Stomach (tissue), 9 donors: ENCODE results near the gene CIAO3. TPM values are rescaled to one million over a fixed set of nuclear protein-coding genes. Genes with fewer than 3 reads are reported as not detected.

ENCODE experiments used
- DNase-seq, 2 donors: peaks; one replicate each; pipeline versions ENCODE4 v3.0.0 to v3.0.0-alpha.2; 2013 to 2019
- H3K27ac ChIP-seq, 5 donors: fragments of 200-600 bp in 4 of 5; sonication (generic) in 4 of 5; one replicate each; pipeline ENCODE4 v1.5.1; 2013 to 2019; ENCODE audit warnings: mild to moderate bottlenecking in 1 of 5, moderate library complexity in 1 of 5
- H3K27me3 ChIP-seq, 3 donors: fragments of 200-600 bp; sonication (generic); one replicate each; pipeline ENCODE4 v1.5.1; 2017 to 2019; ENCODE audit warnings: mixed run types in 1 of 3
- H3K36me3 ChIP-seq, 4 donors: fragments of 200-600 bp; sonication (generic); 1 replicate in 3 of 4; 2 replicates in 1 of 4; pipeline ENCODE4 v1.5.1; 2016 to 2019
- H3K4me1 ChIP-seq, 4 donors: fragments of 200-600 bp; sonication (generic); one replicate each; pipeline ENCODE4 v1.5.1; 2016 to 2019
- H3K4me3 ChIP-seq, 4 donors: fragments of 200-600 bp; sonication (generic) in 3 of 4; one replicate each; pipeline ENCODE4 v1.5.1; 2016 to 2019; ENCODE audit warnings: mild to moderate bottlenecking in 1 of 4
- H3K9me3 ChIP-seq, 4 donors: fragments of 200-600 bp; sonication (generic); one replicate each; pipeline ENCODE4 v1.5.1; 2016 to 2019
- EP300 ChIP-seq: sonication (generic); formaldehyde crosslinking; IDR thresholded peaks from one replicate; pipeline ENCODE4 v1.6.1; 2017; ENCODE audit warnings: antibody characterized with exemption
- POLR2A ChIP-seq, 4 donors: fragments of 450-650 bp; IDR thresholded peaks; one replicate each; pipeline ENCODE4 v1.6.1; 2016; ENCODE audit warnings: antibody characterized with exemption in 4 of 4, control low read depth in 2 of 4, mild to moderate bottlenecking in 1 of 4, moderate library complexity in 1 of 4
- POLR2AphosphoS5 ChIP-seq, 3 donors: sonication (generic); formaldehyde crosslinking; IDR thresholded peaks; one replicate each; pipeline ENCODE4 v1.6.1; 2016; ENCODE audit warnings: antibody characterized with exemption in 3 of 3
- WGBS, 5 donors: extraction: QIAGEN DNeasy Blood & Tissue Kit in 3 of 5; methylation state at CpG; one replicate each; pipeline versions ENCODE4 v1.1.5 to v1.1.7; 2013 to 2018; 5-methylcytosine and 5-hydroxymethylcytosine counted together
- intact Hi-C: fragments of 100-400 bp; cut with DNase I; formaldehyde crosslinking; loops from one replicate; pipeline ENCODE4 v1.15.1; 2023; ENCODE audit warnings: low total_unique reads
- polyA plus RNA-seq, 3 donors: library from polyadenylated mRNA; stranded (reverse); fragments of 200-250 nt; gene quantifications; one replicate each; pipeline ENCODE4 v1.2.3, GENCODE V29; 2013
- total RNA-seq, 5 donors: library from RNA; depleted of rRNA; stranded (reverse); fragments of >200 nt; gene quantifications; one replicate each; pipeline versions ENCODE4 v1.1.0 to v1.2.3, GENCODE V29; 2014 to 2016
- TF ChIP-seq, protein P1 (sequence below), 7 experiments: fragments of 450-650 bp in 4 of 7; fragments of 200-600 bp in 3 of 7; sonication (generic) in 3 of 7; IDR thresholded peaks; one replicate each; pipeline ENCODE4 v1.5.1; 2016 to 2019; ENCODE audit warnings: antibody characterized with exemption in 7 of 7, control low read depth in 2 of 7, mild to moderate bottlenecking in 1 of 7
- donor health status: healthy with polysubstance abuse.
- donor health status: Bipolar disorder and iron deficiency.
- donor health status: healthy.

Gene CIAO3
- total and polyA plus RNA-seq, 8 donors: 22.8 to 145 (median 49.6) TPM

GRCh38 chr16:722835-723633 lies 17.8 kb downstream of the CIAO3 start:
- H3K27ac ChIP-seq: no peak overlapping the region
- H3K27me3 ChIP-seq: peaks cover 0 to 38% (median 16%) of the 10 kb centered on the region in 3 donors
- no peak for DNase-seq
- no peaks in the 10 kb centered on the region for H3K9me3 ChIP-seq
- WGBS, 5 donors: 84 to 94% (median 91%) methylated on average over 10 to 24 of the region's 24 CpGs
- TF ChIP-seq EP300 (no peak), POLR2A (IDR thresholded peaks at IDR 0.05) (no peak)
- peaks cover 0 to 8% (median 0%) of the 10 kb centered on the region in 4 donors for H3K36me3 ChIP-seq
- no peak overlapping the region for H3K4me3 ChIP-seq
- peaks cover 39 to 65% (median 62%) of the 10 kb centered on the region in 4 donors for H3K4me1 ChIP-seq
- intact Hi-C loops: no loop called here

- intact Hi-C loops: no loop called here
- H3K4me3 ChIP-seq: peak overlapping the region; percentile 63 to 88 (median 80)
- peaks cover 0 to 13% (median 0%) of the 10 kb centered on the region in 4 donors for H3K36me3 ChIP-seq
- H3K4me1 ChIP-seq: peaks cover 28 to 57% (median 55%) of the 10 kb centered on the region in 4 donors
- WGBS, 5 donors: 82 to 88% (median 85%) methylated on average over 22 to 51 of the region's 51 CpGs
- H3K27ac ChIP-seq: peak overlapping the region; percentile 88 to 94 (median 90)
- no peak for DNase-seq
- no peaks in the 10 kb centered on the region for H3K9me3 ChIP-seq
- H3K27me3 ChIP-seq: peaks cover 0 to 37% (median 5%) of the 10 kb centered on the region in 3 donors
- TF ChIP-seq POLR2AphosphoS5 (IDR thresholded peaks at IDR 0.05): no peak
- no peak for TF ChIP-seq EP300
- TF ChIP-seq POLR2A (IDR thresholded peaks at IDR 0.05): no peak
- TF ChIP-seq, protein P1, sequence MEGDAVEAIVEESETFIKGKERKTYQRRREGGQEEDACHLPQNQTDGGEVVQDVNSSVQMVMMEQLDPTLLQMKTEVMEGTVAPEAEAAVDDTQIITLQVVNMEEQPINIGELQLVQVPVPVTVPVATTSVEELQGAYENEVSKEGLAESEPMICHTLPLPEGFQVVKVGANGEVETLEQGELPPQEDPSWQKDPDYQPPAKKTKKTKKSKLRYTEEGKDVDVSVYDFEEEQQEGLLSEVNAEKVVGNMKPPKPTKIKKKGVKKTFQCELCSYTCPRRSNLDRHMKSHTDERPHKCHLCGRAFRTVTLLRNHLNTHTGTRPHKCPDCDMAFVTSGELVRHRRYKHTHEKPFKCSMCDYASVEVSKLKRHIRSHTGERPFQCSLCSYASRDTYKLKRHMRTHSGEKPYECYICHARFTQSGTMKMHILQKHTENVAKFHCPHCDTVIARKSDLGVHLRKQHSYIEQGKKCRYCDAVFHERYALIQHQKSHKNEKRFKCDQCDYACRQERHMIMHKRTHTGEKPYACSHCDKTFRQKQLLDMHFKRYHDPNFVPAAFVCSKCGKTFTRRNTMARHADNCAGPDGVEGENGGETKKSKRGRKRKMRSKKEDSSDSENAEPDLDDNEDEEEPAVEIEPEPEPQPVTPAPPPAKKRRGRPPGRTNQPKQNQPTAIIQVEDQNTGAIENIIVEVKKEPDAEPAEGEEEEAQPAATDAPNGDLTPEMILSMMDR (IDR thresholded peaks at IDR 0.05): no peak
These were observed 18.8 kb downstream of the CIAO3 start for GRCh38 chr16:721765-722540.

GRCh38 chr16:720990-721764 lies 19.6 kb downstream of the CIAO3 start, which contains the start of gene ANTKMT:
ANTKMT (plus strand) TSS chr16:721146; CDS start chr16:721275, 129 bp downstream.
- WGBS, 5 donors: 7 to 25% (median 10%) methylated on average over 23 to 106 of the region's 106 CpGs
- no peaks in the 10 kb centered on the region for H3K9me3 ChIP-seq
- H3K4me1 ChIP-seq: peaks cover 26 to 58% (median 55%) of the 10 kb centered on the region in 4 donors
- TF ChIP-seq EP300 (no peak), POLR2A (IDR thresholded peaks at IDR 0.05) (no peak), POLR2AphosphoS5 (IDR thresholded peaks at IDR 0.05) (peak; percentile 22 to 74 (median 72))
- TF ChIP-seq, protein P1 (IDR thresholded peaks at IDR 0.05): no peak
- peak within 1 kb of the TSS; percentile 88 to 94 (median 90) for H3K27ac ChIP-seq
- DNase-seq: peak; percentile 89 to 96
- H3K4me3 ChIP-seq: peak within 1 kb of the TSS; percentile 63 to 88 (median 80)
- intact Hi-C loops: no loop called here
- H3K27me3 ChIP-seq: peaks cover 0 to 37% (median 0%) of the 10 kb centered on the region in 3 donors
- peaks cover 0 to 14% (median 0%) of the 10 kb centered on the region in 4 donors for H3K36me3 ChIP-seq

DNA sequence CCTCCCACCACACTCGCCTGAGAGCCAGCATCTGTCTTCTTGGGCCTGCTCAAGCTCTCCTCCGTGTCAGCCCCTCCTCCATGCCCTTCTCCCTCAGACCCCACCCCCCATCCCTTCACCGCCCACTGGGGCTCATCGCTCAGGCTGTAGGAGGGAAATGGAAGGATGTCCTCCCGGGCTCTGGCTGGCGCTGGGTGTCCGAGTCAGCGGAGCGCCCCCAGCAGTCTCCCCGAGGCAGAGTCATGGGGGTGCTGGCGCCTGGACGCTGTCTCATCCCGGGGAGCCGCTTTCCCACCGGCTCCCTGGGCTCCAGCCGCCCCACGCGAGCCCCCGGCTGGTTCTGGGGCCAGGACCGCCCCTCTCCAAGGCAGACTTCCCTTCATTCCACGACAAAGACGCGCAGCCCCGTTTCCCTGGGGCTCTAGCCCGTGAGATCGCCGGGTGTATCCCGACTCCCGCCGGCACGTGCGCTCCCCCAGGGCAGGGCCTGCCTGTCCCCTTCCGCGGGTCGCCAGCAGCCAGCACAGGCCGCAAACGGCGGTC lies 20.3 kb downstream of the CIAO3 start:
- WGBS, 5 donors: 0 to 2% (median 1%) methylated on average over 7 to 38 of the region's 38 CpGs
- H3K9me3 ChIP-seq: no peaks in the 10 kb centered on the region
- peak overlapping the region; percentile 88 to 94 (median 90) for H3K27ac ChIP-seq
- peak overlapping the region; percentile 63 to 88 (median 80) for H3K4me3 ChIP-seq
- TF ChIP-seq POLR2AphosphoS5 (IDR thresholded peaks at IDR 0.05): no peak
- TF ChIP-seq POLR2A (IDR thresholded peaks at IDR 0.05): no peak
- no peak for TF ChIP-seq EP300
- TF ChIP-seq, protein P1 (IDR thresholded peaks at IDR 0.05): no peak
- peaks cover 0 to 14% (median 0%) of the 10 kb centered on the region in 4 donors for H3K36me3 ChIP-seq
- peaks cover 31 to 59% (median 57%) of the 10 kb centered on the region in 4 donors for H3K4me1 ChIP-seq
- peaks cover 0 to 37% (median 0%) of the 10 kb centered on the region in 3 donors for H3K27me3 ChIP-seq
- DNase-seq: peak in 1 of 2 donors; percentile 91
- intact Hi-C loops: no loop called here
